Upper lobe of left lung (tissue), 4 donors: ENCODE measurements around the gene AURKA.

Experiments
- EP300 ChIP-seq, 4 donors: sonication (generic); formaldehyde crosslinking; IDR thresholded peaks; one replicate each; pipeline ENCODE4 v1.5.1; 2017; ENCODE audit warnings: antibody characterized with exemption in 4 of 4, control low read depth in 2 of 4
- POLR2A ChIP-seq, 4 donors: fragments of 450-650 bp; IDR thresholded peaks; one replicate each; pipeline ENCODE4 v1.5.1; 2016 to 2017; ENCODE audit warnings: antibody characterized with exemption in 4 of 4, mild to moderate bottlenecking in 2 of 4
- TF ChIP-seq, protein P1 (sequence below), 6 experiments: fragments of 450-650 bp in 4 of 6; fragments of 200-600 bp in 2 of 6; sonication (generic) in 2 of 6; IDR thresholded peaks; one replicate each; pipeline ENCODE4 v1.5.1; 2016 to 2019; ENCODE audit warnings: antibody characterized with exemption in 6 of 6

GRCh38 chr20:56361900-56362299 is 30.1 kb downstream of the AURKA start:
- TF ChIP-seq, protein P1, sequence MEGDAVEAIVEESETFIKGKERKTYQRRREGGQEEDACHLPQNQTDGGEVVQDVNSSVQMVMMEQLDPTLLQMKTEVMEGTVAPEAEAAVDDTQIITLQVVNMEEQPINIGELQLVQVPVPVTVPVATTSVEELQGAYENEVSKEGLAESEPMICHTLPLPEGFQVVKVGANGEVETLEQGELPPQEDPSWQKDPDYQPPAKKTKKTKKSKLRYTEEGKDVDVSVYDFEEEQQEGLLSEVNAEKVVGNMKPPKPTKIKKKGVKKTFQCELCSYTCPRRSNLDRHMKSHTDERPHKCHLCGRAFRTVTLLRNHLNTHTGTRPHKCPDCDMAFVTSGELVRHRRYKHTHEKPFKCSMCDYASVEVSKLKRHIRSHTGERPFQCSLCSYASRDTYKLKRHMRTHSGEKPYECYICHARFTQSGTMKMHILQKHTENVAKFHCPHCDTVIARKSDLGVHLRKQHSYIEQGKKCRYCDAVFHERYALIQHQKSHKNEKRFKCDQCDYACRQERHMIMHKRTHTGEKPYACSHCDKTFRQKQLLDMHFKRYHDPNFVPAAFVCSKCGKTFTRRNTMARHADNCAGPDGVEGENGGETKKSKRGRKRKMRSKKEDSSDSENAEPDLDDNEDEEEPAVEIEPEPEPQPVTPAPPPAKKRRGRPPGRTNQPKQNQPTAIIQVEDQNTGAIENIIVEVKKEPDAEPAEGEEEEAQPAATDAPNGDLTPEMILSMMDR (IDR thresholded peaks at IDR 0.05) = no peak
- no peak for TF ChIP-seq POLR2A (IDR thresholded peaks at IDR 0.05)
- no peak for TF ChIP-seq EP300 (IDR thresholded peaks at IDR 0.05)
